Gastrocnemius medialis (tissue), 4 donors: ENCODE measurements around the gene SSR4.

Experiments used
- CTCF ChIP-seq, 5 experiments: fragments of 450-650 bp in 3 of 5; fragments of 200-600 bp in 2 of 5; sonication (generic) in 2 of 5; IDR thresholded peaks in 4 of 5; conservative IDR thresholded peaks in 1 of 5; 1 replicate in 4 of 5; 2 replicates in 1 of 5; pipeline ENCODE4 v1.5.1; 2016 to 2019; ENCODE audit warnings: antibody characterized with exemption in 5 of 5, mild to moderate bottlenecking in 3 of 5, moderate library complexity in 3 of 5
- POLR2A ChIP-seq, 2 donors: fragments of 450-650 bp; IDR thresholded peaks; one replicate each; pipeline ENCODE4 v1.6.1; 2017; ENCODE audit warnings: antibody characterized with exemption in 2 of 2, mild to moderate bottlenecking in 2 of 2, moderate library complexity in 2 of 2

- no peak for TF ChIP-seq CTCF (IDR thresholded peaks at IDR 0.05 in 4 of 5, conservative IDR thresholded peaks at IDR 0.05 in 1 of 5)
- no peak for TF ChIP-seq POLR2A (IDR thresholded peaks at IDR 0.05)
These were observed 29.7 kb upstream of the SSR4 start for GRCh38 chrX:153764786-153765137.
